HCT116 (cell line): ENCODE data around the gene PDE6H.

Source experiments
- POLR2A ChIP-seq: IDR thresholded peaks from 2 replicates; pipeline ENCODE4 v1.7.0; 2011; ENCODE audit warnings: borderline replicate concordance; ENCODE audit not compliant: insufficient read depth, insufficient read length; ENCODE audit errors: extremely low read depth
- TF ChIP-seq, protein P1 (sequence below), 3 experiments: fragments of 200-600 bp in 1 of 3; sonication (generic) in 1 of 3; IDR thresholded peaks in 2 of 3; conservative IDR thresholded peaks in 1 of 3; 2 replicates each; pipeline ENCODE4 v1.5.1; 2012 to 2017; ENCODE audit warnings: low read depth in 2 of 3, low read length in 2 of 3, antibody characterized with exemption in 1 of 3, borderline replicate concordance in 1 of 3, control low read depth in 1 of 3, mild to moderate bottlenecking in 1 of 3, mixed read lengths in 1 of 3, mixed run types in 1 of 3, moderate library complexity in 1 of 3; ENCODE audit not compliant: insufficient read depth in 1 of 3

GRCh38 chr12:14961466-14962152 is 11.2 kb upstream of the PDE6H start, which contains the start of gene ARHGDIB:
- no peak for TF ChIP-seq POLR2A
- TF ChIP-seq, protein P1, sequence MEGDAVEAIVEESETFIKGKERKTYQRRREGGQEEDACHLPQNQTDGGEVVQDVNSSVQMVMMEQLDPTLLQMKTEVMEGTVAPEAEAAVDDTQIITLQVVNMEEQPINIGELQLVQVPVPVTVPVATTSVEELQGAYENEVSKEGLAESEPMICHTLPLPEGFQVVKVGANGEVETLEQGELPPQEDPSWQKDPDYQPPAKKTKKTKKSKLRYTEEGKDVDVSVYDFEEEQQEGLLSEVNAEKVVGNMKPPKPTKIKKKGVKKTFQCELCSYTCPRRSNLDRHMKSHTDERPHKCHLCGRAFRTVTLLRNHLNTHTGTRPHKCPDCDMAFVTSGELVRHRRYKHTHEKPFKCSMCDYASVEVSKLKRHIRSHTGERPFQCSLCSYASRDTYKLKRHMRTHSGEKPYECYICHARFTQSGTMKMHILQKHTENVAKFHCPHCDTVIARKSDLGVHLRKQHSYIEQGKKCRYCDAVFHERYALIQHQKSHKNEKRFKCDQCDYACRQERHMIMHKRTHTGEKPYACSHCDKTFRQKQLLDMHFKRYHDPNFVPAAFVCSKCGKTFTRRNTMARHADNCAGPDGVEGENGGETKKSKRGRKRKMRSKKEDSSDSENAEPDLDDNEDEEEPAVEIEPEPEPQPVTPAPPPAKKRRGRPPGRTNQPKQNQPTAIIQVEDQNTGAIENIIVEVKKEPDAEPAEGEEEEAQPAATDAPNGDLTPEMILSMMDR (IDR thresholded peaks at IDR 0.05 in 2 of 3, conservative IDR thresholded peaks at IDR 0.05 in 1 of 3; ENCODE audit: borderline replicate concordance in 1 of 3, insufficient read depth in 1 of 3, low read depth in 2 of 3, low read length in 2 of 3) = no peak
